Activated T-cell treated with anti-CD3 and anti-CD28 coated beads, Interleukin-2, amount 50 U/mL, for 1 hour (primary cell): ENCODE results near the gene RDH16.
"Not testable (repeated sequence)": the region's sequence is repeated elsewhere in the genome, so short reads cannot be mapped to it uniquely, and the experiment has no call there.

Experiments
- DNase-seq: peaks from one replicate; pipeline ENCODE4 v3.0.0-alpha.2; 2020

Gene RDH16

GRCh38 chr12:56916296-56916995 lies 41.0 kb downstream of the RDH16 start:
- no peak for DNase-seq

- no peak for DNase-seq
These were observed 42.7 kb downstream of the RDH16 start for GRCh38 chr12:56914724-56915123.

- DNase-seq: no peak
These were observed 43.2 kb downstream of the RDH16 start for GRCh38 chr12:56914256-56914655.

GRCh38 chr12:56909403-56909802 lies 48.0 kb downstream of the RDH16 start:
- DNase-seq: not testable (repeated sequence)

- no peak for DNase-seq
These were observed 49.3 kb downstream of the RDH16 start for GRCh38 chr12:56908136-56908535.

- no peak for DNase-seq
These were observed 51.6 kb downstream of the RDH16 start for GRCh38 chr12:56905852-56906251.

GRCh38 chr12:56903374-56903773 lies 54.0 kb downstream of the RDH16 start:
- DNase-seq: no peak
